HG03460 (cell line): Measurements from ENCODE around the gene ALOX12B.
"Not testable (repeated sequence)": the region's sequence is repeated elsewhere in the genome, so short reads cannot be mapped to it uniquely, and the experiment has no call there.

Experiments
- ATAC-seq: cut with Tn5 transposase; IDR thresholded peaks from one replicate; pipeline ENCODE4 v1.9.1; 2021; ENCODE audit not compliant: unreplicated experiment

ALOX12B gene

DNA sequence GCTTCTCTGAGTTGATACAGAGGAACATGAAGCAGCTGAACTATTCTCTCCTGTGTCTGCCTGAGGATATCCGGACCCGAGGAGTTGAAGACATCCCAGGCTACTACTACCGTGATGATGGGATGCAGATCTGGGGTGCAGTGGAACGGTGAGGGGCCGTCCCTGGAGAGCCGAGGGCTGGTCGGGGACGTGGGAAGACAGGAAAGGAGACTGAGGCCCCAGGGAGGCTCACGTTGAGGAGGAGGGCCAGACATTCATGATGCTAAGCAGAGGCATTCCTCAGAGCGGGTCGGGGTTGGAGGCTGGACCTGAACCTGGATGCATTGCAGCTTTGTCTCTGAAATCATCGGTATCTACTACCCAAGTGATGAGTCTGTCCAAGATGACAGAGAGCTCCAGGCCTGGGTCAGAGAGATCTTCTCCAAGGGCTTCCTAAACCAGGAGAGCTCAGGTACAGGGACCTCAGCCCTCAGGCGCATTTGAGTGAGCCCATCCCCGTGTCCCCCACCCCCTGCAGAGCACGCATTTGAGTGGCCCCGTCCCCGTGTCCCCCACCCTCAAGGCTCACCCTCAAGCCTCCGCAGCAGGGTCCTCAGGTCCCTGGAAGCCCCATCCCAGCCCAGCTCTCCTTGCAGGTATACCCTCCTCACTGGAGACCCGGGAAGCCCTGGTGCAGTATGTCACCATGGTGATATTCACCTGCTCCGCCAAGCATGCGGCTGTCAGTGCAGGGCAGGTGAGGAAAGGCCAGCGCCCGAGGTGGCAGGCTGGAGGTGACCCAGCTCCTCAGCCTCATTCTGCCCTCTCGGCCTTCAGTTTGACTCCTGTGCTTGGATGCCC is 40.4 kb downstream of the ALOX12B start:
- ATAC-seq: no peak

- ATAC-seq: no peak
Measured at GRCh38 chr17:8046306-8046928, 41.1 kb downstream of the ALOX12B start.

DNA sequence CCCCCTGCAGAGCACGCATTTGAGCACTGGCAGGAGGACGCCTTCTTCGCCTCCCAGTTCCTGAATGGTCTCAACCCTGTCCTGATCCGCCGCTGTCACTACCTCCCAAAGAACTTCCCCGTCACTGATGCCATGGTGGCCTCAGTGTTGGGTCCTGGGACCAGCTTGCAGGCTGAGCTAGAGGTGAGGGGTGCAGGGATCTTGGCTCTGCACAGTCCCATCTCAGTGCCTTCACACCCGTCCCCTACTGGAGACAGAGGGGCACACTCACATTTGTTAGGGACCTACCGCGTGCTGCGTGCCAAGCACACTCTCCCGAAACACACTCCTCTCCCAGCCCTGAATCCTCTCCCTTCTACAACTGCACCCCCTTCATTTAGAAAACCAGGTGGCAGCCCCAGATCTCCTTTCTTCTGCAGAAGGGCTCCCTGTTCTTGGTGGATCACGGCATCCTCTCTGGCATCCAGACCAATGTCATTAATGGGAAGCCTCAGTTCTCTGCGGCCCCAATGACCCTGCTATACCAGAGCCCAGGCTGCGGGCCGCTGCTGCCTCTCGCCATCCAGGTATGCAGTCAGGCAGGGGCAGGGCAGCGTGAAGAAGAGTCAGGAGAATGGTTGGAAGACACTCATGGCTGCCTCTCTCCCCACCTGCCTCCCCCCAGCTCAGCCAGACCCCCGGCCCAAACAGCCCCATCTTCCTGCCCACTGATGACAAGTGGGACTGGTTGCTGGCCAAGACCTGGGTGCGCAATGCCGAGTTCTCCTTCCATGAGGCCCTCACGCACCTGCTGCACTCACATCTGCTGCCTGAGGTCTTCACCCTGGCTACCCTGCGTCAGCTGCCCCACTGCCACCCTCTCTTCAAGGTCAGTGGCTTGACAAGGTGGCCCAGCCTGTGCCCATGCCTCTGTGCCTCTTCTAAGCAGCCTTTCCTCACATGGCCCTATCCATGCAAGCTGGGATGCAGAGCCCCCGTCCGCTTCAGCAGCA is 42.4 kb downstream of the ALOX12B start:
- ATAC-seq: no peak

- ATAC-seq: no peak
Measured at GRCh38 chr17:8041979-8042378, 45.5 kb downstream of the ALOX12B start.

DNA sequence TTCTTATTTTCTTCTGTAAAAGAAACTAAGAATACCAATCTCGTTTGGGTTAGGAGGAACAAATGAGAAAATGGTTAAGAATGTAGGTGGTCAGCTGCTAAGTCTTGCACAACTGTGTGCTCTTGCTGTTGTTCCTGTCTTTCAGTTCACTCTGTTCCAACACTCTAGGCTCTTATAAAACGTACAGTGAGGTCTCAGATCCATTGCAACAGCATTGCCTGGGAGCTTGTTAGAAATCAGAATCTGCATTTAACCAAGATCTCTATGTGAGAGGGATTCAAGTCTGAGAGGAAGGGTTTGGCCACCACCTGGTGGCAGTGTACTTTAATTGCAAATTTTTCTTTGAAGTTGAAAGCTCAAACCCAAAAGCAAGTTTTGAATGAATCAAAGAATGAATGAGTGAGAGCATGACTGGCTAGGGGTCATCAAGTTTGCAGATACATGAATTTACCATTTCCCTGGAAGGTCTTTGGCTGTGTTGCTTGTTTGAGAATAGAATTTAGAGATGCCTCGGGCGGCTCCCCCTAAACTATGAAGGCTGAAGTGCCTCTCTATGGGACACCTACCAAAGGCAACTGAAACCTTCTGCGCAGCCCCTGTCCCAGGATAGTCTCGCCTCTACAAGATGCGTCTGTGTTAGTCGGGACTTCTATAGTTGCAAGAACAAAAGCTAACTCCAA is 46.1 kb downstream of the ALOX12B start:
- ATAC-seq: no peak

DNA sequence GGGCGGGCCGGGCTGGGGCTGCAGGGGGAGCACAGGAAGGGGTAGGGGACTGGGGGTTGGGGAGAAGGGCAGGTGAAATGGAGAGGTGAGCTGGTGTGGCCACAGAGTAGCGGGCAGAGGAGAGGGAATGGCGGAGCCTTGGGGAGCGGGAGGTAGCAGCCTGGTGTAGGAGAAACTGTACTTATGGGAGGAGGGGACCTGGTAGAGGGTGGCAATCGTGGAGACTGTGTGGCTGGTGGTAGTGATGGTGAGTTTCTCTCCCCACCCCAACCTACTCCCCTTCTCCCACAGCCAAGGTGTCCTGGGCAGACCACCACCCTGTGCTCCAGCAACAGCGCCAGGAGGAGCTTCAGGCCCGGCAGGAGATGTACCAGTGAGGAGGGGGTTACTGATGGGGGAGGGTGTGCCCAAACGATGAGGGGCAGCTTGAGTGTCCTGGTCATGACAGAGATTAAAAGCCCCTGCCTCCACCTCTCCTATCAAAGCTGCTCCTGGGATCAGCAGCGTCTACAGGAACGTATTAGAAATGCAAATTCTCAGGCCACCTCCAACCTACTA is 47.8 kb downstream of the ALOX12B start:
- ATAC-seq: no peak

DNA sequence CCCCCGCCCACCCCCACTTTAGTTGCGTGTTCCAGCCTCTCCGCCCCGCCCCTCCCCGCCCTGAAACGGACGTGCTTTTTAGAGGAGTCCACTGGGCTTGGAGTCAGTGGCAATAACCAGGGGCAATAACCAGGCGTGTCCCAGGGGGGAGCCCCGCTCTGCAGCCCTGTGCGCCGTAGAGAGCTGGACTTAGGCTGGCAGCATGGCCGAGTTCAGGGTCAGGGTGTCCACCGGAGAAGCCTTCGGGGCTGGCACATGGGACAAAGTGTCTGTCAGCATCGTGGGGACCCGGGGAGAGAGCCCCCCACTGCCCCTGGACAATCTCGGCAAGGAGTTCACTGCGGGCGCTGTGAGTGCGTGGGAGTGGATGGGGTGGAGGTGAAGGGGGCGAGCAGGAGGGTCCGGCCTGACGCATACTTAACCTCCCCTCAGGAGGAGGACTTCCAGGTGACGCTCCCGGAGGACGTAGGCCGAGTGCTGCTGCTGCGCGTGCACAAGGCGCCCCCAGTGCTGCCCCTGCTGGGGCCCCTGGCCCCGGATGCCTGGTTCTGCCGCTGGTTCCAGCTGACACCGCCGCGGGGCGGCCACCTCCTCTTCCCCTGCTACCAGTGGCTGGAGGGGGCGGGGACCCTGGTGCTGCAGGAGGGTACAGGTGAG is 48.4 kb downstream of the ALOX12B start, which contains the start of gene ALOX15B:
ALOX15B (plus strand) TSS at position 106 of the 657 bp plus-strand sequence; CDS start at position 203, 97 bp downstream.
- no peak for ATAC-seq

GRCh38 chr17:8032442-8032841 is 55.1 kb downstream of the ALOX12B start:
- no peak for ATAC-seq

DNA sequence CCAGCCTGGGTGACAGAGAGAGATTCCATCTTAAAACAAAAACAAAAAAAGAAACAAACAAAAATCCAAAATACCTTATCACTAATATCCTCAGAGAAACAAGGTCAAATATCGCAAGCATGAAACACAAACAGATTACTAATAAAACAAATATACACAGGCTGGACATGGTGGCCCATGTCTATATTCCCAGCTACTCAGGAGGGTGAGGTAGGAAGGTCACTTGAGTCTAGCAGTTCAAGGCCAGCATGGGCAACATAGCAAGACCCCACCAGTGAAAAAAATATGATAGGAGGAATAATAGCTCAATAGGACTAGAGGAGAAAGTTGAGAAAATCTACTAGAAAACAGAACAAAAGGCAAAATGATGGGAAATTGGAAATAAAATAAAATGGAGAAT is 55.6 kb downstream of the ALOX12B start:
- ATAC-seq: no peak

DNA sequence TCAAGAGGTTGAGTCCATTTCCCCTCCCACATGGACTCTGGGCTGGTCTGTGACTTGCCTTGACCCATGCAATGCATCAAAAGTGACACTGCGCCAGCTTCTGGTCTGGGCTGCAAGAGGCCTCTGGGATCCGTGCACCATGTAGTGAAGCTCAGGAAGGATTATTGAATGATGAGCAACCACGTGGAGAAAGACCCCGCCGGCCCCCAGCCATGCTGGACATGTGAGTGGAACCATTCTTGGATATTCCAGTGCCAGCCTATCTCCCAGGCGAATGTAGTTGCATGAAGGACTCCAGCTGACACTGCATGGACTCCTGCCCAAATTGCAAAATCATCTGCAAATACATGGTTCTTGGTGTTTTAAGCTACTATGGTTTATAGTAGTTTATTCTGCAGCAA is 56.3 kb downstream of the ALOX12B start:
- ATAC-seq: no peak

- no peak for ATAC-seq
Measured at GRCh38 chr17:8029121-8029520, 58.4 kb downstream of the ALOX12B start.

DNA sequence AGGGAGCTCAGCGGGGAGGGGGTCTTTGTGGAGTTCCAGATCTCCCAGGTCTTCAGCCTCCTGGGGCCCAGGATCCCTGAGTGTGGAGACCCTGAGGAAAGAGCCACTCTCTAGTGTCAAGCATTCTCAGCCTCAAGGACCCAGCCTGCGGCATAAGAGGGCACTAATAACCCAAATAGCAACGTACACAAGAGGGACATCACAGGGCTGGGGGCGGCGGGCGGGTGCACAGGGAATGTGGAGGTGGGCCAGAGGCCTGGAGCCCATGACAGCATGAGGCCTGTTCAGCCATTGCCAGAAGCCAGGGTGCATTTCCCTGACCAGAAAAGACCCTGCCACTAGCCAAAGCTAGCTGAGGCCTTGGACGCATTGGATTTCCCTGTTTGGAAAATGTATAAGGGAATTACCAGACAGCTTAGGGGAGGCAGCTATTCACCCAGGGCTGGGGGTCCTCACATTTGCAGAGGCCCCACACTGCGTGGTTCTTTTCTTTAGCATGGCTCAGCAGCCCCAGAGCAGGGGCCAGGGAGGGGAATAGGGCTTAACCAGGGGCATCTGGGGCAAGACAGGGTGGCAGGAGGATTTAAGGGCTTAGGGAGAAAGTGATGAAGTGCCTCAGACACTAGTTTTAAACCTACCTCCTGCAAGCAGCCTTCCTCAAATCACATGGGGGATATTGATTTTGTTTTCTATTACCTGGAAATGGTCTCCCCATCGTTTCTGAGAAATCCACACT is 62.2 kb downstream of the ALOX12B start:
- no peak for ATAC-seq

GRCh38 chr17:8024161-8024560 is 63.4 kb downstream of the ALOX12B start:
- not testable (repeated sequence) for ATAC-seq
